Testis (tissue), 2 donors: ENCODE data around the gene PFKL.

Experiments
- CTCF ChIP-seq, 3 experiments: fragments of 450-650 bp in 2 of 3; fragments of 200-600 bp in 1 of 3; sonication (generic) in 1 of 3; IDR thresholded peaks; one replicate each; pipeline ENCODE4 v1.5.1; 2016 to 2019; ENCODE audit warnings: antibody characterized with exemption in 3 of 3, mild to moderate bottlenecking in 2 of 3, moderate library complexity in 1 of 3
- POLR2A ChIP-seq: fragments of 450-650 bp; IDR thresholded peaks from one replicate; pipeline ENCODE4 v1.6.1; 2017; ENCODE audit warnings: antibody characterized with exemption, mild to moderate bottlenecking, moderate library complexity

DNA sequence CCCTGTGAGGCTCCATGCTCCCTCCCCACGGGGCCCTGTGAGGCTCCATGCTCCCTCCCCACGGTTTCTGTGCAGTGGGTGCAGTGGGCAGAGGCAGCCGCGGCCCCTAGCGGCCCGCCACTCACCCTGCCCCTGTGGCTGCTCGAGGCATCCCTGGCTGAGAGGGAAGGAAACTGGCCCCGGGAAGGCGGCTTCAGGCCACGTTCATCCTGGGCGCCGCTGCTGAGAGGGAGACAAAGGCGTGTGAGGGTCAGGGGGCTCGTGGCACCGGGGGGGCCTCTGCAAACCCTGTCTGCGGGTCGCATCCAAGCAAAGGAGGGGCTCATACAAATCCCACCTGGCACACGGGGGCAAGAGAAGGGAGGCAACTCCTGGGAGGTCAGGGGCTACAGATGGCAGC, 30.8 kb downstream of the PFKL start:
- TF ChIP-seq POLR2A (no peak), CTCF (IDR thresholded peaks at IDR 0.05) (no peak)
